Activated T-cell treated with anti-CD3 and anti-CD28 coated beads for 4 hours (primary cell): ENCODE measurements around the gene SLC34A3.

ENCODE experiments used
- DNase-seq: peaks from one replicate; pipeline ENCODE4 v3.0.0-alpha.2; 2020

The SLC34A3 gene

GRCh38 chr9:137278721-137279711 lies 48.3 kb downstream of the SLC34A3 start:
- DNase-seq, result no peak

DNA sequence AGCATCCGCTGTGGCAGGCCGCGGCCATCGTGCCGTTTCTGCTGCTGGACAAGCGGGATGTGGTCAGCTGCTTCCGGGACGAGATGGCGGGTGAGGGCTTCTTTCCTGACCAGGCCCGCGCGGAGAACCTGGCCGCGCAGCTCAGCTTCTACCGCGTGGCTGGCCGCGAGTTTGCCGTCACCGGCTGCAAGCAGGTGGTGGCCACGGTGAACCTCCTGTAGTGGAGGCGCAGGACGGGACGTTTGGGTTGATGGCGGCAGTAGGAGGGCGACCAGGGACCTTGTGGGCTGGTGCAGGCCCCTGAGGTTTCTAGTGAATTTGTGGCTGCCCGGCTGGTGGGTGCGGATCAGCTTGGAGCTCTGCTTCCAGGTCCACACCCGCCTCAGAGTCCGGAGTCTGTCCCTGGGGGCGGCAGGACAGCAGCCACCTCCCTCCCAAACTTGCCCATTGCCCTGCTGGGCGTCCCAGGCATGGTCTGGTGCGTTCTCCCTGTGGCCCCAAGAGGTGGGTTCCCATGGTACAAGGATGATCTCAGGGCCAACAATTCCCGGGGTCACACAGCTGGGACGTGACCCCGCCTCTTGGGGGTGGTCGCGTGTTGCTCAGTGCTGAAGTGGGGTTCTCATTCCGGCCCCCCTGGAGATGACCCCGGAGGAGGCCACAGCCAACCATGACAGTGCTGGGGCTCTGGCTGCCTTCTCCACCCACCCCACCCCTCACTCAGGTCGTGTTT lies 49.2 kb downstream of the SLC34A3 start:
- DNase-seq, result no peak

- no peak for DNase-seq
These were observed 50.0 kb downstream of the SLC34A3 start for GRCh38 chr9:137280474-137281344.

GRCh38 chr9:137281345-137282116 lies 50.8 kb downstream of the SLC34A3 start:
- no peak for DNase-seq
